Renal cortical epithelial cell (primary cell): ENCODE measurements around the gene HOXB9. TPM values are rescaled to one million over a fixed set of nuclear protein-coding genes. Genes with fewer than 3 reads are reported as not detected.

Source experiments
- DNase-seq: peaks from one replicate; pipeline ENCODE4 v3.0.0-alpha.2; 2011; ENCODE audit warnings: low read depth
- total RNA-seq: library from RNA; depleted of rRNA; stranded (reverse); fragments of >200 nt; gene quantifications from 2 replicates; pipeline ENCODE4 v1.2.3, GENCODE V29; 2014

HOXB9 gene
- total RNA-seq, 1 donor from 2014 or later = 49.2 TPM

- DNase-seq = no peak
Observed at GRCh38 chr17:48587276-48588073, 38.7 kb downstream of the HOXB9 start.

- DNase-seq = no peak
Observed at GRCh38 chr17:48586355-48587258, 39.6 kb downstream of the HOXB9 start.

GRCh38 chr17:48584223-48584741 is 41.9 kb downstream of the HOXB9 start:
- DNase-seq = no peak

- no peak for DNase-seq
Observed at GRCh38 chr17:48583708-48584222, 42.4 kb downstream of the HOXB9 start.

- DNase-seq = no peak
Observed at GRCh38 chr17:48582750-48583069, 43.4 kb downstream of the HOXB9 start.

GRCh38 chr17:48579760-48580554 is 46.2 kb downstream of the HOXB9 start:
- DNase-seq = no peak

- DNase-seq = no peak
Observed at GRCh38 chr17:48579471-48579759, 46.7 kb downstream of the HOXB9 start.

- no peak for DNase-seq
Observed at GRCh38 chr17:48578616-48579470, 47.3 kb downstream of the HOXB9 start.

- peak; percentile 67 for DNase-seq
Observed at GRCh38 chr17:48577946-48578615, 48.1 kb downstream of the HOXB9 start, which contains the start of gene HOXB4. HOXB4 (minus strand) TSS chr17:48578350; CDS start chr17:48578319, 31 bp downstream.

GRCh38 chr17:48577330-48577945 is 48.7 kb downstream of the HOXB9 start:
- peak; percentile 69 for DNase-seq

- peak; percentile 82 for DNase-seq
Observed at GRCh38 chr17:48576479-48577309, 49.5 kb downstream of the HOXB9 start.

GRCh38 chr17:48575673-48576478 is 50.3 kb downstream of the HOXB9 start:
- no peak for DNase-seq

- DNase-seq = no peak
Observed at GRCh38 chr17:48575066-48575582, 51.0 kb downstream of the HOXB9 start.

- no peak for DNase-seq
Observed at GRCh38 chr17:48574505-48575065, 51.6 kb downstream of the HOXB9 start.

- DNase-seq = no peak
Observed at GRCh38 chr17:48571826-48572417, 54.2 kb downstream of the HOXB9 start.
